Activated CD8-positive, alpha-beta memory T cell treated with anti-CD3 and anti-CD28 coated beads for 4 hours (primary cell): ENCODE results near the gene OXTR.

Experiments used
- DNase-seq, 2 donors: peaks; one replicate each; pipeline ENCODE4 v3.0.0-alpha.2; 2020; ENCODE audit warnings: low read depth in 2 of 2

Gene OXTR

GRCh38 chr3:8767667-8768363 lies 1.6 kb downstream of the OXTR start:
- no peak for DNase-seq

GRCh38 chr3:8767256-8767666 lies 2.2 kb downstream of the OXTR start:
- DNase-seq, result no peak

- DNase-seq, result no peak
These were observed 3.3 kb downstream of the OXTR start for GRCh38 chr3:8766148-8766547.

GRCh38 chr3:8765528-8765927 lies 3.9 kb downstream of the OXTR start:
- no peak for DNase-seq

GRCh38 chr3:8764528-8764927 lies 4.9 kb downstream of the OXTR start:
- DNase-seq, result no peak

- DNase-seq, result no peak
These were observed 6.6 kb downstream of the OXTR start for GRCh38 chr3:8762607-8763377.

GRCh38 chr3:8761866-8762265 lies 7.5 kb downstream of the OXTR start:
- DNase-seq, result no peak

- DNase-seq, result no peak
These were observed 8.9 kb downstream of the OXTR start for GRCh38 chr3:8760506-8760905.

GRCh38 chr3:8760091-8760490 lies 9.3 kb downstream of the OXTR start:
- no peak for DNase-seq

GRCh38 chr3:8759038-8759707 lies 10.2 kb downstream of the OXTR start:
- no peak for DNase-seq

GRCh38 chr3:8757551-8758518 lies 11.6 kb downstream of the OXTR start:
- DNase-seq, result no peak

- DNase-seq, result no peak
These were observed 12.7 kb downstream of the OXTR start for GRCh38 chr3:8756671-8757070.

- no peak for DNase-seq
These were observed 13.7 kb downstream of the OXTR start for GRCh38 chr3:8755564-8756237.

GRCh38 chr3:8755097-8755496 lies 14.3 kb downstream of the OXTR start:
- no peak for DNase-seq

GRCh38 chr3:8752832-8753231 lies 16.6 kb downstream of the OXTR start:
- DNase-seq, result no peak

GRCh38 chr3:8749316-8749715 lies 20.1 kb downstream of the OXTR start:
- DNase-seq, result no peak

GRCh38 chr3:8746780-8747345 lies 22.6 kb downstream of the OXTR start:
- no peak for DNase-seq

GRCh38 chr3:8745619-8746370 lies 23.6 kb downstream of the OXTR start:
- no peak for DNase-seq

GRCh38 chr3:8743911-8744310 lies 25.5 kb downstream of the OXTR start:
- DNase-seq, result no peak

- DNase-seq, result no peak
These were observed 26.3 kb downstream of the OXTR start for GRCh38 chr3:8743021-8743601.
